Pancreas (tissue), 10 donors: ENCODE data around the gene POMC. TPM values are rescaled to one million over a fixed set of nuclear protein-coding genes. Genes with fewer than 3 reads are reported as not detected.

Experiments used
- ATAC-seq, 4 donors: fragments of 200-7000 bp; cut with Tn5 transposase; one replicate each; pipeline versions ENCODE4 v1.8.0 to v1.9.1; 2020; ENCODE audit warnings: mild to moderate bottlenecking in 4 of 4, moderate library complexity in 4 of 4
- DNase-seq, 6 donors: peaks; one replicate each; pipeline ENCODE4 v3.0.0-alpha.2; 2020
- FAIRE-seq: peaks from 2 replicates; lab custom pipeline; 2012; peaks lifted over from hg19 to GRCh38; lab: Jason Lieb, UNC
- H3K27ac ChIP-seq, 4 donors: fragments of 200-600 bp; sonication (generic); 1 replicate in 3 of 4; 2 replicates in 1 of 4; pipeline versions ENCODE4 v1.5.0 to v1.8.0; 2020
- H3K27me3 ChIP-seq, 4 donors: fragments of 200-600 bp; one replicate each; pipeline ENCODE4 v1.8.0; 2021
- H3K36me3 ChIP-seq, 3 donors: fragments of 200-600 bp; sonication (generic) in 1 of 3; one replicate each; pipeline versions ENCODE4 v1.5.0 to v1.8.0; 2020 to 2021
- H3K4me1 ChIP-seq, 3 donors: fragments of 200-600 bp; one replicate each; pipeline ENCODE4 v1.8.0; 2021
- H3K4me3 ChIP-seq, 4 donors: fragments of 200-600 bp; sonication (generic) in 2 of 4; one replicate each; pipeline versions ENCODE4 v1.5.0 to v1.8.0; 2020 to 2021
- H3K9me3 ChIP-seq, 4 donors: fragments of 200-600 bp; one replicate each; pipeline ENCODE4 v1.8.0; 2021
- CTCF ChIP-seq, 4 donors: fragments of 200-600 bp; sonication (generic) in 3 of 4; IDR thresholded peaks; one replicate each; pipeline versions ENCODE4 v1.5.0 to v1.8.0; 2021; ENCODE audit warnings: antibody characterized with exemption in 4 of 4
- WGBS, 2 donors: extraction: QIAGEN DNeasy Blood & Tissue Kit; methylation state at CpG; one replicate each; pipeline ENCODE4 v1.1.7; 2013; 5-methylcytosine and 5-hydroxymethylcytosine counted together
- intact Hi-C, 3 donors: fragments of 100-400 bp; cut with DNase I; formaldehyde crosslinking; loops; one replicate each; pipeline versions ENCODE4 v1.11.1 to v1.14.2; 2022
- polyA plus RNA-seq, 2 donors: library from polyadenylated mRNA; stranded (reverse); fragments of 200-250 nt; gene quantifications; one replicate each; pipeline ENCODE4 v1.2.3, GENCODE V29; 2013
- total RNA-seq, 6 donors: library from RNA; stranded (reverse); fragmentation: NEBNext Ultra II Directional in 4 of 6; extraction: Animal tissue kit (Norgen Biotek cat#: 25700) in 4 of 6; gene quantifications; one replicate each; pipeline versions ENCODE4 v1.2.1 to v1.2.4, GENCODE V29; 2021 to 2023
- donor health status: healthy with polysubstance abuse.
- donor health status: DM: no; HTN: no; CAD: no; lungs with moderate emphysema.
- donor health status: DM: no; HTN: no; CAD: no.
- donor health status: control.
- donor health status: control.
- donor health status: Bipolar disorder and iron deficiency.
- donor health status: DM: yes; HTN: yes; CAD: no.
- donor health status: DM: no; HTN: no; CAD: no.
- donor health status: DM: no; HTN: no; CAD: no.
- donor health status: DM: yes; HTN: yes; CAD: no.

POMC gene
- total and polyA plus RNA-seq, 8 donors, result 2.4 to 13.5 (median 6.3) TPM

GRCh38 chr2:25187729-25188350 is 19.5 kb upstream of the POMC start:
- TF ChIP-seq CTCF (IDR thresholded peaks at IDR 0.05), result no peak
- H3K4me3 ChIP-seq, result no peak overlapping the region
- no peak overlapping the region for H3K27ac ChIP-seq
- peaks cover 0 to 14% (median 5%) of the 10 kb centered on the region in 3 donors for H3K4me1 ChIP-seq
- DNase-seq (peak in 1 of 6 donors; percentile 8), FAIRE-seq (no peak), ATAC-seq (peak in 2 of 4 donors; percentile 8 to 19)
- no peaks in the 10 kb centered on the region for H3K9me3 ChIP-seq
- intact Hi-C loops, result no loop called here
- no peaks in the 10 kb centered on the region for H3K36me3 ChIP-seq
- no peaks in the 10 kb centered on the region for H3K27me3 ChIP-seq
- 40 to 55% methylated on average over 11 of the region's 11 CpGs for WGBS, 2 donors

GRCh38 chr2:25184254-25184653 is 15.9 kb upstream of the POMC start:
- DNase-seq, result peak in 5 of 6 donors; percentile 72 to 89 (median 78)
- 21 to 22% methylated on average over 5 of the region's 5 CpGs for WGBS, 2 donors
- peak; percentile 95 to 98 (median 97) for ATAC-seq
- no peak for TF ChIP-seq CTCF (IDR thresholded peaks at IDR 0.05)
- peaks cover 0 to 14% (median 5%) of the 10 kb centered on the region in 3 donors for H3K4me1 ChIP-seq
- no peaks in the 10 kb centered on the region for H3K36me3 ChIP-seq
- peak overlapping the region; percentile 24 to 65 (median 53) for H3K27ac ChIP-seq
- intact Hi-C loops, result no loop called here
- no peaks in the 10 kb centered on the region for H3K27me3 ChIP-seq
- no peak overlapping the region for H3K4me3 ChIP-seq
- no peaks in the 10 kb centered on the region for H3K9me3 ChIP-seq
- FAIRE-seq, result no peak

GRCh38 chr2:25178976-25179375 is 10.6 kb upstream of the POMC start:
- TF ChIP-seq CTCF (IDR thresholded peaks at IDR 0.05), result no peak
- peaks cover 0 to 2% (median 0%) of the 10 kb centered on the region in 3 donors for H3K4me1 ChIP-seq
- DNase-seq (peak in 1 of 6 donors; percentile 34), ATAC-seq (no peak), FAIRE-seq (no peak)
- H3K27me3 ChIP-seq, result no peaks in the 10 kb centered on the region
- H3K27ac ChIP-seq, result no peak overlapping the region
- H3K4me3 ChIP-seq, result no peak overlapping the region
- no peaks in the 10 kb centered on the region for H3K36me3 ChIP-seq
- intact Hi-C loops, result no loop called here
- H3K9me3 ChIP-seq, result no peaks in the 10 kb centered on the region
- 89 to 91% methylated on average over 10 of the region's 10 CpGs for WGBS, 2 donors

- no peaks in the 10 kb centered on the region for H3K27me3 ChIP-seq
- FAIRE-seq, result no peak
Observed at GRCh38 chr2:25177211-25177611, 8.8 kb upstream of the POMC start.

More at GRCh38 chr2:25177211-25177611, 8.8 kb upstream of the POMC start:
- DNase-seq (peak in 1 of 6 donors; percentile 22), ATAC-seq (no peak)
- Histone ChIP-seq H3K4me3 (no peak overlapping the region), H3K4me1 (no peaks in the 10 kb centered on the region), H3K36me3 (no peaks in the 10 kb centered on the region), H3K27ac (no peak overlapping the region), H3K9me3 (no peaks in the 10 kb centered on the region)
- intact Hi-C loops, result no loop called here
- no peak for TF ChIP-seq CTCF (IDR thresholded peaks at IDR 0.05)
- 81 to 85% methylated on average over 8 of the region's 8 CpGs for WGBS, 2 donors
